GM15510 (cell line): ENCODE data around the gene AUTS2.

Experiments
- POLR2A ChIP-seq: IDR thresholded peaks from 3 replicates; pipeline ENCODE4 v1.6.1; 2011; ENCODE audit warnings: borderline replicate concordance; ENCODE audit not compliant: insufficient read length; ENCODE audit errors: extremely low read depth

Gene AUTS2

GRCh38 chr7:70390251-70390650 is 792.0 kb downstream of the AUTS2 start:
- TF ChIP-seq POLR2A, result no peak

- no peak for TF ChIP-seq POLR2A
These were observed 794.1 kb downstream of the AUTS2 start for GRCh38 chr7:70392256-70392876.

GRCh38 chr7:70392877-70393435 is 794.7 kb downstream of the AUTS2 start:
- TF ChIP-seq POLR2A, result no peak

GRCh38 chr7:70393956-70394355 is 795.7 kb downstream of the AUTS2 start:
- TF ChIP-seq POLR2A, result no peak

- TF ChIP-seq POLR2A, result no peak
These were observed 802.6 kb downstream of the AUTS2 start for GRCh38 chr7:70400829-70401380.

- no peak for TF ChIP-seq POLR2A
These were observed 803.8 kb downstream of the AUTS2 start for GRCh38 chr7:70402069-70402468.

- no peak for TF ChIP-seq POLR2A
These were observed 807.0 kb downstream of the AUTS2 start for GRCh38 chr7:70405241-70405640.

- no peak for TF ChIP-seq POLR2A
These were observed 808.1 kb downstream of the AUTS2 start for GRCh38 chr7:70406186-70406949.

- no peak for TF ChIP-seq POLR2A
These were observed 808.6 kb downstream of the AUTS2 start for GRCh38 chr7:70406950-70407209.

- TF ChIP-seq POLR2A, result no peak
These were observed 810.2 kb downstream of the AUTS2 start for GRCh38 chr7:70408477-70408876.

- no peak for TF ChIP-seq POLR2A
These were observed 810.6 kb downstream of the AUTS2 start for GRCh38 chr7:70408891-70409290.

GRCh38 chr7:70410134-70410750 is 812.0 kb downstream of the AUTS2 start:
- no peak for TF ChIP-seq POLR2A

GRCh38 chr7:70414368-70414767 is 816.1 kb downstream of the AUTS2 start:
- TF ChIP-seq POLR2A, result no peak

- no peak for TF ChIP-seq POLR2A
These were observed 817.1 kb downstream of the AUTS2 start for GRCh38 chr7:70415179-70415972.

- no peak for TF ChIP-seq POLR2A
These were observed 818.2 kb downstream of the AUTS2 start for GRCh38 chr7:70416347-70416985.

- TF ChIP-seq POLR2A, result no peak
These were observed 818.8 kb downstream of the AUTS2 start for GRCh38 chr7:70416986-70417655.
